Left ventricle myocardium inferior (tissue), 1 donor: ENCODE results near the gene LRRC47. TPM values are rescaled to one million over a fixed set of nuclear protein-coding genes. Genes with fewer than 3 reads are reported as not detected.

Experiments used
- DNase-seq: peaks from one replicate; pipeline ENCODE4 v3.0.0-alpha.2; 2020
- H3K27ac ChIP-seq: fragments of 200-600 bp; replicated peaks from 2 replicates; pipeline ENCODE4 v1.8.0; 2021
- H3K27me3 ChIP-seq: fragments of 200-600 bp; 2 replicates; pipeline ENCODE4 v1.8.0; 2021; ENCODE audit warnings: low read depth
- H3K36me3 ChIP-seq: fragments of 200-600 bp; 2 replicates; pipeline ENCODE4 v1.8.0; 2021
- H3K4me1 ChIP-seq: fragments of 200-600 bp; 2 replicates; pipeline ENCODE4 v1.8.0; 2021
- H3K4me3 ChIP-seq: fragments of 200-600 bp; 2 replicates; pipeline ENCODE4 v1.8.0; 2021; ENCODE audit warnings: mild to moderate bottlenecking, moderate library complexity
- H3K9me3 ChIP-seq: fragments of 200-600 bp; replicated peaks from 2 replicates; pipeline ENCODE4 v1.8.0; 2021
- CTCF ChIP-seq: fragments of 200-600 bp; IDR thresholded peaks from 2 replicates; pipeline ENCODE4 v1.8.0; 2021; ENCODE audit warnings: antibody characterized with exemption, mild to moderate bottlenecking, borderline replicate concordance
- intact Hi-C: fragments of 100-400 bp; cut with micrococcal nuclease; formaldehyde crosslinking; loops from one replicate; pipeline ENCODE4 v1.11.0; 2022
- total RNA-seq: library from RNA; stranded (reverse); fragmentation: NEBNext Ultra II Directional; extraction: Animal tissue kit (Norgen Biotek cat#: 25700); gene quantifications from one replicate; pipeline ENCODE4 v1.2.1, GENCODE V29; 2021
- donor health status: DM: no; HTN: yes; CAD: no; lungs with severe emphysema.

The LRRC47 gene
- total RNA-seq, 1 donor from 2014 or later: 58.2 TPM

DNA sequence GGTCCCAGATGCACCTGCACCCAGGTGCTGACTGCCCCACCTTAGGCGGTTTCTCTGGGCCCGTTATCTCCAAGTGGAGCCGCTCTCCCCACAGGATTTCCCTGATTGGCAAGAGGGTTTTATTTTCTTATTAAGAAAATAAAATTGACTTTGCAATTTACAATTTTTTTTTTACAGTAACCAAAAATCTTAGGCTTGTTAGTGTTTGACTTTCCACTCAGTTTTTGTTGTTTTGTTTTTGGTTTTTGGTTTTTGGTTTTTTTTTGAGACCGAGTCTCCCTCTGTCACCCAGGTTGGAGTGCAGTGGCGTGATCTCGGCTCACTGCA, 48.8 kb downstream of the LRRC47 start:
- H3K27ac ChIP-seq: peak overlapping the region; percentile 87
- no peaks in the 10 kb centered on the region for H3K9me3 ChIP-seq
- DNase-seq: no peak
- peaks cover 2% of the 10 kb centered on the region for H3K36me3 ChIP-seq
- intact Hi-C loops: no loop called here
- peaks cover 37% of the 10 kb centered on the region for H3K4me1 ChIP-seq
- TF ChIP-seq CTCF: no peak
- H3K4me3 ChIP-seq: peak overlapping the region; percentile 90
- H3K27me3 ChIP-seq: peaks cover 18% of the 10 kb centered on the region

DNA sequence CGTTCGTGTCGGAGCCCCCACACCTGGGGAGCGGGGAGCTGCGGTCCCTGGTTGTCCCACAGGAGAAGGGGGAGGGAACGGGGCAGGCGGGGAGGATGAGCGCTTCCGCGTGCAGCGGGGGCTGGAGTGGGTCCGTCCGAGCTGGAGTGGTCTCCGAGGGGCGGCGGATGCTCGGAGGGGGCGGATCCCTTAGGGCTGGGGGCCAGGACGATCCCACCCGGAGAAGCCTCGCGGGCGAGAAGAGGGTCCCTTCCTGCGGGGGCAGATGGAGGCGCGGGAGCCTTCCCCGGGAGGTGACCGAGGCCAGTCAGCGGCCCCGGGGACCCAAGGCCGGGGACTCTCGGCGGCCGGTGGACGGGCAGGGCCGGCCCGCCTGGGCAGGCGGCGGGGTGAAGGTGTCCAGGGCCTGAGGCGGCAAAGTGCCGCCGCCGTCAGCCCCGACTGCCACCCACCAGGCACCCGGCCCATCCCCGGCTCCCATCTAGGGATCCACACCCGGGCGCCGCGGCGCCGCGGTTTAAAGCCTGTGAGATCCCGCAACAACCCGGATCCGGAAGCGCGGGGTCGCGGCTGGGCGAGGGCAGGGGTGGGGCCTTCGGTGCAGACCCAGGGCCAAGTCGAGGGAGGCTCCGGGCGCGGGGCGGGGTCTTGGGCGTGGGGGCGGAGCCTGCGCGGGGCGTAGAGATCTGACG, 49.3 kb downstream of the LRRC47 start:
- Histone ChIP-seq H3K9me3 (no peaks in the 10 kb centered on the region), H3K27ac (peak overlapping the region; percentile 87), H3K4me1 (peaks cover 37% of the 10 kb centered on the region), H3K36me3 (peaks cover 8% of the 10 kb centered on the region), H3K4me3 (peak overlapping the region; percentile 90), H3K27me3 (peaks cover 13% of the 10 kb centered on the region)
- TF ChIP-seq CTCF: no peak
- DNase-seq: peak; percentile 91
- intact Hi-C loops: no loop called here

GRCh38 chr1:3746389-3746829, 49.9 kb downstream of the LRRC47 start:
- TF ChIP-seq CTCF: no peak
- Histone ChIP-seq H3K27me3 (peaks cover 9% of the 10 kb centered on the region), H3K27ac (peak overlapping the region; percentile 87), H3K36me3 (peaks cover 13% of the 10 kb centered on the region), H3K4me3 (peak overlapping the region; percentile 90), H3K9me3 (no peaks in the 10 kb centered on the region), H3K4me1 (peaks cover 37% of the 10 kb centered on the region)
- no peak for DNase-seq
- intact Hi-C loops: no loop called here

GRCh38 chr1:3745590-3746381, 50.5 kb downstream of the LRRC47 start:
- H3K4me1 ChIP-seq: peaks cover 37% of the 10 kb centered on the region
- intact Hi-C loops: no loop called here
- no peak for DNase-seq
- H3K9me3 ChIP-seq: no peaks in the 10 kb centered on the region
- peak overlapping the region; percentile 87 for H3K27ac ChIP-seq
- H3K27me3 ChIP-seq: peaks cover 2% of the 10 kb centered on the region
- TF ChIP-seq CTCF: no peak
- H3K36me3 ChIP-seq: peaks cover 19% of the 10 kb centered on the region
- H3K4me3 ChIP-seq: peak overlapping the region; percentile 90

GRCh38 chr1:3745071-3745470, 51.2 kb downstream of the LRRC47 start:
- TF ChIP-seq CTCF: no peak
- no peak overlapping the region for H3K4me3 ChIP-seq
- no peak for DNase-seq
- H3K27me3 ChIP-seq: no peaks in the 10 kb centered on the region
- H3K4me1 ChIP-seq: peaks cover 37% of the 10 kb centered on the region
- intact Hi-C loops: no loop called here
- H3K9me3 ChIP-seq: no peaks in the 10 kb centered on the region
- H3K36me3 ChIP-seq: peaks cover 26% of the 10 kb centered on the region
- no peak overlapping the region for H3K27ac ChIP-seq
